ENCODE data around the gene S100A6.
"Not testable (repeated sequence)": the region's sequence is repeated elsewhere in the genome, so short reads cannot be mapped to it uniquely, and the experiment has no call there.

S100A6 gene

GRCh38 chr1:153535242-153536011 lies at the start of gene S100A6:
Gene S100A6 (minus strand): TSS chr1:153535991. CDS start chr1:153535339, 652 bp downstream.
- no peak for DNase-seq

GRCh38 chr1:153585006-153585405 lies 49.2 kb upstream of the S100A6 start:
- DNase-seq = no peak

GRCh38 chr1:153583976-153584375 lies 48.2 kb upstream of the S100A6 start:
- no peak for DNase-seq

- DNase-seq = not testable (repeated sequence)
These were observed 47.7 kb upstream of the S100A6 start for GRCh38 chr1:153583514-153583913.

GRCh38 chr1:153582836-153583235 lies 47.0 kb upstream of the S100A6 start:
- not testable (repeated sequence) for DNase-seq

GRCh38 chr1:153578936-153579335 lies 43.1 kb upstream of the S100A6 start:
- DNase-seq = no peak

GRCh38 chr1:153578490-153578889 lies 42.7 kb upstream of the S100A6 start:
- DNase-seq = no peak

GRCh38 chr1:153577624-153578051 lies 41.8 kb upstream of the S100A6 start:
- DNase-seq = no peak

- no peak for DNase-seq
These were observed 41.3 kb upstream of the S100A6 start for GRCh38 chr1:153577138-153577537.

- not testable (repeated sequence) for DNase-seq
These were observed 39.7 kb upstream of the S100A6 start for GRCh38 chr1:153575497-153575896.

GRCh38 chr1:153575081-153575491 lies 39.3 kb upstream of the S100A6 start:
- DNase-seq = not testable (repeated sequence)

- no peak for DNase-seq
These were observed 37.6 kb upstream of the S100A6 start for GRCh38 chr1:153573351-153573750.

- DNase-seq = peak; percentile 38
These were observed 36.8 kb upstream of the S100A6 start for GRCh38 chr1:153572569-153573015.

- DNase-seq = no peak
These were observed 35.9 kb upstream of the S100A6 start for GRCh38 chr1:153571706-153572105.

- no peak for DNase-seq
These were observed 35.1 kb upstream of the S100A6 start for GRCh38 chr1:153570874-153571273.

GRCh38 chr1:153569465-153569864 lies 33.7 kb upstream of the S100A6 start:
- DNase-seq = no peak

- DNase-seq = peak; percentile 83
These were observed 32.7 kb upstream of the S100A6 start for GRCh38 chr1:153568367-153569099.

GRCh38 chr1:153567621-153568366 lies 32.0 kb upstream of the S100A6 start:
- peak; percentile 28 for DNase-seq

- peak; percentile 80 for DNase-seq
These were observed 30.9 kb upstream of the S100A6 start for GRCh38 chr1:153566414-153567371.

GRCh38 chr1:153565529-153566374 lies 30.0 kb upstream of the S100A6 start, which contains the start of gene S100A2:
Gene S100A2 (minus strand): TSS chr1:153565844. CDS start chr1:153563877, 1,967 bp downstream.
- peak; percentile 51 for DNase-seq

- DNase-seq = no peak
These were observed 28.2 kb upstream of the S100A6 start for GRCh38 chr1:153563991-153564390.
